ENCODE measurements around the gene MDP1. TPM values are rescaled to one million over a fixed set of nuclear protein-coding genes. Genes with fewer than 3 reads are reported as not detected.
A peak's percentile ranks its signal among the peaks of the same experiment; 100 is the strongest.

The MDP1 gene
- total RNA-seq, 1 donor from 2014 or later, result 18.4 TPM

- DNase-seq (ENCODE audit: low spot score in 2 of 2, unreplicated experiment in 2 of 2), result no peak
- Mint-ChIP-seq H3K27me3 (ENCODE audit: low read depth) (no peaks in the 10 kb centered on the region), H3K4me1 (peaks cover 36% of the 10 kb centered on the region), H3K4me3 (peak overlapping the region; percentile 95), H3K27ac (peak overlapping the region; percentile 10), H3K36me3 (peaks cover 22% of the 10 kb centered on the region), H3K9me3 (no peaks in the 10 kb centered on the region)
- no peak for TF ChIP-seq CTCF (IDR thresholded peaks at IDR 0.05; ENCODE audit: unreplicated experiment)
Measured at GRCh38 chr14:24234095-24235005, 18.5 kb upstream of the MDP1 start.

- no peak for DNase-seq (ENCODE audit: low spot score in 2 of 2, unreplicated experiment in 2 of 2)
- no peak for TF ChIP-seq CTCF (IDR thresholded peaks at IDR 0.05; ENCODE audit: unreplicated experiment)
- peaks cover 22% of the 10 kb centered on the region for H3K36me3 Mint-ChIP-seq
- H3K4me1 Mint-ChIP-seq, result peaks cover 36% of the 10 kb centered on the region
- H3K9me3 Mint-ChIP-seq, result no peaks in the 10 kb centered on the region
- H3K27me3 Mint-ChIP-seq (ENCODE audit: low read depth), result no peaks in the 10 kb centered on the region
- H3K4me3 Mint-ChIP-seq, result peak overlapping the region; percentile 95
- peak overlapping the region; percentile 98 for H3K27ac Mint-ChIP-seq
Measured at GRCh38 chr14:24233538-24233866, 17.6 kb upstream of the MDP1 start.

GRCh38 chr14:24232645-24233537 is 17.0 kb upstream of the MDP1 start, which contains the start of gene GMPR2:
TSS of gene GMPR2 (plus strand) at chr14:24232929. CDS start at chr14:24233254, 325 bp downstream.
- no peak for TF ChIP-seq CTCF (IDR thresholded peaks at IDR 0.05; ENCODE audit: unreplicated experiment)
- H3K9me3 Mint-ChIP-seq, result no peaks in the 10 kb centered on the region
- peaks cover 19% of the 10 kb centered on the region for H3K36me3 Mint-ChIP-seq
- no peaks in the 10 kb centered on the region for H3K27me3 Mint-ChIP-seq (ENCODE audit: low read depth)
- DNase-seq (ENCODE audit: low spot score in 2 of 2, unreplicated experiment in 2 of 2), result no peak
- H3K4me3 Mint-ChIP-seq, result peak within 1 kb of the TSS; percentile 95
- H3K4me1 Mint-ChIP-seq, result peaks cover 32% of the 10 kb centered on the region
- H3K27ac Mint-ChIP-seq, result peak within 1 kb of the TSS; percentile 98

GRCh38 chr14:24232121-24232644 is 16.3 kb upstream of the MDP1 start, which contains the start of gene NEDD8:
TSS of gene NEDD8 (minus strand) at chr14:24232367. CDS start at chr14:24232267, 100 bp downstream.
- Mint-ChIP-seq H3K36me3 (peaks cover 17% of the 10 kb centered on the region), H3K27me3 (ENCODE audit: low read depth) (no peaks in the 10 kb centered on the region), H3K9me3 (no peaks in the 10 kb centered on the region), H3K4me3 (peak within 1 kb of the TSS; percentile 95), H3K27ac (peak within 1 kb of the TSS; percentile 98), H3K4me1 (peaks cover 30% of the 10 kb centered on the region)
- no peak for TF ChIP-seq CTCF (IDR thresholded peaks at IDR 0.05; ENCODE audit: unreplicated experiment)
- DNase-seq (ENCODE audit: low spot score in 2 of 2, unreplicated experiment in 2 of 2), result peak; percentile 65 to 79

GRCh38 chr14:24231263-24232120 is 15.6 kb upstream of the MDP1 start:
- no peak for TF ChIP-seq CTCF (IDR thresholded peaks at IDR 0.05; ENCODE audit: unreplicated experiment)
- Mint-ChIP-seq H3K27ac (peak overlapping the region; percentile 98), H3K9me3 (no peaks in the 10 kb centered on the region), H3K36me3 (peaks cover 14% of the 10 kb centered on the region), H3K4me3 (peak overlapping the region; percentile 95), H3K27me3 (ENCODE audit: low read depth) (no peaks in the 10 kb centered on the region), H3K4me1 (peaks cover 30% of the 10 kb centered on the region)
- DNase-seq (ENCODE audit: low spot score in 2 of 2, unreplicated experiment in 2 of 2), result no peak
